Stimulated activated naive CD4-positive, alpha-beta T cell (primary cell): ENCODE measurements around the gene PCDHA1.

Source experiments
- DNase-seq, 6 experiments: peaks; one replicate each; lab custom pipeline; 2025; lab: John Stamatoyannopoulos, UW

Gene PCDHA1

GRCh38 chr5:141042555-141042954, 256.6 kb downstream of the PCDHA1 start:
- DNase-seq, result no peak

GRCh38 chr5:141050622-141051520, 264.9 kb downstream of the PCDHA1 start, which contains the start of gene PCDHB1:
Gene PCDHB1 (plus strand): TSS chr5:141051374. CDS start chr5:141051471, 97 bp downstream.
- DNase-seq, result no peak

DNA sequence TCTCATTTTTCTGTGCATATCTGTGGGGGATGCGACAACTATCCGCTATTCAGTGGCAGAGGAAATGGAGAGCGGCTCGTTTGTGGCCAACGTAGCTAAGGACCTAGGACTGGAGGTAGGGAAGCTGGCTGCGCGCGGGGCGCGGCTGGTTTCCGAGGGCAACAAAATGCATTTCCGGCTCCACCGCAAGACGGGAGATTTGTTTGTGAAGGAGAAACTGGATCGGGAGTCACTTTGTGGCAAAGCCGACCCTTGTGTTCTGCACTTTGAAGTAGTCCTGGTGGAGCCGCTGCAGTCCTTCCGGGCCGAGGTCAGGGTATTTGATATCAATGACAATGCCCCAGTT, 265.6 kb downstream of the PCDHA1 start:
- DNase-seq, result no peak
